Endothelial cell of umbilical vein (primary cell): ENCODE results near the gene RETSAT. TPM values are rescaled to one million over a fixed set of nuclear protein-coding genes. Genes with fewer than 3 reads are reported as not detected.

Source experiments
- BruUV-seq: library from RNA; stranded (reverse); fragments of 400-500 nt; replicated peaks from 2 replicates; lab custom pipeline; 2021; lab: Mats Ljungman, UMichigan
- CTCF ChIA-PET: fragments of 300-600, 350-600 bp; sonication (Branson Sonifier 250); formaldehyde crosslinking; loops from one replicate; lab custom pipeline; 2021; ENCODE audit warnings: antibody characterized with exemption, inconsistent platforms; lab: Charles Lee
- POLR2A ChIA-PET: fragments of 300-600, 350-600 bp; sonication (Branson Sonifier 250); formaldehyde crosslinking; loops from one replicate; lab custom pipeline; 2021; ENCODE audit warnings: antibody characterized with exemption, inconsistent platforms; lab: Charles Lee
- DNase-seq: peaks from one replicate; pipeline ENCODE4 v3.0.0-alpha.2; 2011; ENCODE audit warnings: low read depth, low spot score
- FAIRE-seq: peaks from 2 replicates; lab custom pipeline; 2011; peaks lifted over from hg19 to GRCh38; lab: Jason Lieb, UNC
- H2AFZ ChIP-seq: 2 replicates; pipeline ENCODE4 v1.6.0; 2012; ENCODE audit warnings: low read depth, low read length, control low read depth, inconsistent platforms
- H3K27ac ChIP-seq: 2 replicates; pipeline ENCODE4 v1.5.1; 2011; ENCODE audit warnings: low read depth, mild to moderate bottlenecking, control low read depth, low read length, moderate library complexity; ENCODE audit not compliant: insufficient read depth
- H3K27me3 ChIP-seq, 2 experiments: 2 replicates each; pipeline versions ENCODE4 v1.6.0 to v1.6.1; 2011; ENCODE audit warnings: low read length in 2 of 2, mixed read lengths in 1 of 2; ENCODE audit not compliant: control insufficient read depth in 2 of 2, insufficient read depth in 2 of 2
- H3K36me3 ChIP-seq, 2 experiments: 2 replicates in 1 of 2; 3 replicates in 1 of 2; pipeline ENCODE4 v1.5.1; 2011; ENCODE audit warnings: low read length in 2 of 2, mild to moderate bottlenecking in 1 of 2, moderate library complexity in 1 of 2; ENCODE audit not compliant: control insufficient read depth in 2 of 2, insufficient read depth in 2 of 2; ENCODE audit errors: extremely low read depth in 1 of 2
- H3K4me1 ChIP-seq: 3 replicates; pipeline ENCODE4 v1.5.1; 2011; ENCODE audit warnings: mild to moderate bottlenecking, low read length; ENCODE audit not compliant: control insufficient read depth, insufficient read depth; ENCODE audit errors: extremely low read depth
- H3K4me2 ChIP-seq: 2 replicates; pipeline ENCODE4 v1.6.1; 2011; ENCODE audit warnings: low read length, control low read depth, mixed read lengths; ENCODE audit not compliant: insufficient read depth
- H3K4me3 ChIP-seq, 3 experiments: fragments of 200-600 bp in 1 of 3; sonication (generic), shearing (Covaris generic) in 1 of 3; replicated peaks in 1 of 3; 2 replicates each; pipeline ENCODE4 v1.5.1; 2011 to 2016; ENCODE audit warnings: control low read depth in 3 of 3, low read length in 3 of 3, mild to moderate bottlenecking in 2 of 3, inconsistent platforms in 1 of 3, low read depth in 1 of 3, moderate library complexity in 1 of 3; ENCODE audit not compliant: insufficient read depth in 1 of 3
- H3K79me2 ChIP-seq: 2 replicates; pipeline ENCODE4 v1.6.0; 2012; ENCODE audit warnings: low read length, inconsistent platforms; ENCODE audit not compliant: control insufficient read depth, insufficient read depth
- H3K9ac ChIP-seq: replicated peaks from 2 replicates; pipeline ENCODE3; 2011; ENCODE audit warnings: low read length, control low read depth; ENCODE audit not compliant: insufficient read depth; ENCODE audit errors: extremely low read depth
- H3K9me1 ChIP-seq: replicated peaks from 3 replicates; pipeline ENCODE4 v1.6.0; 2011; ENCODE audit warnings: mild to moderate bottlenecking, low read length; ENCODE audit not compliant: control insufficient read depth, insufficient read depth; ENCODE audit errors: extremely low read depth
- H3K9me3 ChIP-seq: replicated peaks from 2 replicates; pipeline ENCODE4 v1.5.1; 2012; ENCODE audit warnings: low read length, inconsistent platforms; ENCODE audit not compliant: control insufficient read depth, insufficient read depth
- H4K20me1 ChIP-seq: replicated peaks from 2 replicates; pipeline ENCODE3; 2011; ENCODE audit warnings: mild to moderate bottlenecking, low read length; ENCODE audit not compliant: control insufficient read depth, insufficient read depth; ENCODE audit errors: extremely low read depth
- EZH2 ChIP-seq: IDR thresholded peaks from 2 replicates; pipeline ENCODE4 v1.6.1; 2012; ENCODE audit warnings: borderline replicate concordance, low read depth, mild to moderate bottlenecking, moderate library complexity, low read length, inconsistent platforms; ENCODE audit not compliant: severe bottlenecking
- FOS ChIP-seq: IDR thresholded peaks from 2 replicates; pipeline ENCODE4 v1.6.1; 2011; ENCODE audit warnings: mild to moderate bottlenecking, low read length, moderate library complexity, borderline replicate concordance; ENCODE audit not compliant: insufficient read depth
- GATA2 ChIP-seq: IDR thresholded peaks from 2 replicates; pipeline ENCODE4 v1.7.0; 2011; ENCODE audit warnings: low read depth, mild to moderate bottlenecking, moderate library complexity, mixed read lengths, low read length; ENCODE audit not compliant: insufficient read length, insufficient read depth
- JUN ChIP-seq: IDR thresholded peaks from 2 replicates; pipeline ENCODE4 v1.6.1; 2011; ENCODE audit warnings: borderline replicate concordance, low read depth; ENCODE audit not compliant: insufficient read length, insufficient read depth
- MYC ChIP-seq: IDR thresholded peaks from one replicate; pipeline ENCODE4 v1.6.1; 2011; ENCODE audit warnings: mild to moderate bottlenecking, low read depth, low read length
- POLR2A ChIP-seq: IDR thresholded peaks from 2 replicates; pipeline ENCODE4 v1.6.1; 2012; ENCODE audit warnings: low read depth, mild to moderate bottlenecking, control low read depth, low read length
- POLR2AphosphoS5 ChIP-seq: IDR thresholded peaks from 2 replicates; pipeline ENCODE4 v1.6.1; 2012; ENCODE audit warnings: low read depth, mild to moderate bottlenecking, control low read depth, low read length, moderate library complexity; ENCODE audit not compliant: insufficient read depth
- dilution Hi-C: fragments of 300-500 bp; cut with MboI; formaldehyde crosslinking; loops from one replicate; pipeline ENCODE4 v1.15.0; 2019; ENCODE audit warnings: low sequenced_read_pairs; ENCODE audit not compliant: extremely low pct_ligation_motif_present
- intact Hi-C: fragments of 100-400 bp; cut with micrococcal nuclease; formaldehyde crosslinking; loops from one replicate; pipeline ENCODE4 v1.10.0; 2022
- polyA plus RNA-seq, 4 experiments: library from polyadenylated mRNA; depleted of rRNA in 3 of 4; stranded (reverse) in 3 of 4; unstranded in 1 of 4; fragments of >200 nt; gene quantifications; 2 replicates each; pipeline versions ENCODE4 v1.2.1 to v1.2.3, GENCODE V29; 2011 to 2012; ENCODE audit warnings: missing spikeins in 1 of 4
- total RNA-seq: library from RNA; stranded (reverse); gene quantifications from 2 replicates; pipeline ENCODE4 v1.2.3, GENCODE V29; 2021
- TF ChIP-seq, protein P1 (sequence below): IDR thresholded peaks from 2 replicates; pipeline ENCODE4 v1.6.1; 2011; ENCODE audit not compliant: insufficient read depth, insufficient read length
- TF ChIP-seq, protein P2 (sequence below), 2 donors: IDR thresholded peaks; 1 replicate in 1 of 2; 2 replicates in 1 of 2; pipeline ENCODE4 v1.5.1; 2011; ENCODE audit warnings: low read length in 2 of 2, mild to moderate bottlenecking in 2 of 2, moderate library complexity in 2 of 2, control low read depth in 1 of 2, inconsistent platforms in 1 of 2, low read depth in 1 of 2; ENCODE audit not compliant: insufficient read depth in 1 of 2; ENCODE audit errors: extremely low read depth in 1 of 2

Gene RETSAT
- total and polyA plus RNA-seq, 2 donors (not counting 3 experiments of a cell fraction or from before 2014, with no cell fraction given) = 43.8 to 59.1 TPM

DNA sequence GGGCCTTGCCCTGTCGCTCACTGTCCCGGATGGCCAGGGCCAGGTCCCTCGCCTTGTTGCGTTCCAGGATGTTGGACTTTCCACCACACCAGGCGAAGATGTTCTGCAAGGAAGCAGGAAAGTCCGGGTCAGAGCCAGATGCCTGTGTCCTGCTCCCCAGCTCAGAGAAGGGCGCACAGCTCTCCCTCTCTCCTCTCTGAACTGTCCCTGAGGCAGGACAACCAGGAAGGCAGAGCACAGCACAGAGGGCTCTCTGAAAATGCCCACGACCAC is 44.8 kb upstream of the RETSAT start:
- Histone ChIP-seq H3K27me3 (no peaks in the 10 kb centered on the region), H3K79me2 (no peaks in the 10 kb centered on the region), H3K36me3 (peaks cover 2% of the 10 kb centered on the region in 2 experiments), H3K9ac (no peak overlapping the region), H3K4me3 (no peak overlapping the region), H3K4me2 (no peak overlapping the region), H3K4me1 (no peaks in the 10 kb centered on the region), H3K27ac (no peak overlapping the region), H2AFZ (no peak overlapping the region), H3K9me1 (no peaks in the 10 kb centered on the region), H4K20me1 (no peaks in the 10 kb centered on the region), H3K9me3 (no peaks in the 10 kb centered on the region)
- DNase-seq (no peak), FAIRE-seq (no peak)
- no TSS peak for BruUV-seq
- TF ChIP-seq, protein P1, sequence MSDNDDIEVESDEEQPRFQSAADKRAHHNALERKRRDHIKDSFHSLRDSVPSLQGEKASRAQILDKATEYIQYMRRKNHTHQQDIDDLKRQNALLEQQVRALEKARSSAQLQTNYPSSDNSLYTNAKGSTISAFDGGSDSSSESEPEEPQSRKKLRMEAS = no peak
- TF ChIP-seq EZH2 = no peak
- no peak for TF ChIP-seq MYC
- no peak for TF ChIP-seq FOS
- TF ChIP-seq JUN = no peak
- TF ChIP-seq, protein P2, sequence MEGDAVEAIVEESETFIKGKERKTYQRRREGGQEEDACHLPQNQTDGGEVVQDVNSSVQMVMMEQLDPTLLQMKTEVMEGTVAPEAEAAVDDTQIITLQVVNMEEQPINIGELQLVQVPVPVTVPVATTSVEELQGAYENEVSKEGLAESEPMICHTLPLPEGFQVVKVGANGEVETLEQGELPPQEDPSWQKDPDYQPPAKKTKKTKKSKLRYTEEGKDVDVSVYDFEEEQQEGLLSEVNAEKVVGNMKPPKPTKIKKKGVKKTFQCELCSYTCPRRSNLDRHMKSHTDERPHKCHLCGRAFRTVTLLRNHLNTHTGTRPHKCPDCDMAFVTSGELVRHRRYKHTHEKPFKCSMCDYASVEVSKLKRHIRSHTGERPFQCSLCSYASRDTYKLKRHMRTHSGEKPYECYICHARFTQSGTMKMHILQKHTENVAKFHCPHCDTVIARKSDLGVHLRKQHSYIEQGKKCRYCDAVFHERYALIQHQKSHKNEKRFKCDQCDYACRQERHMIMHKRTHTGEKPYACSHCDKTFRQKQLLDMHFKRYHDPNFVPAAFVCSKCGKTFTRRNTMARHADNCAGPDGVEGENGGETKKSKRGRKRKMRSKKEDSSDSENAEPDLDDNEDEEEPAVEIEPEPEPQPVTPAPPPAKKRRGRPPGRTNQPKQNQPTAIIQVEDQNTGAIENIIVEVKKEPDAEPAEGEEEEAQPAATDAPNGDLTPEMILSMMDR (IDR thresholded peaks at IDR 0.05; ENCODE audit: extremely low read depth in 1 of 2, insufficient read depth in 1 of 2, low read depth in 1 of 2, low read length in 2 of 2) = no peak
- no peak for TF ChIP-seq POLR2A
- no peak for TF ChIP-seq POLR2AphosphoS5
- TF ChIP-seq GATA2 = no peak
- ChIA-PET CTCF (interaction anchor here (0.7 to 1.7 kb wide), 2 partner anchors 25 to 153 kb away, joined by 3 to 4 read pairs; no protein-coding TSS in a partner anchor), POLR2A (no interaction called here)
- dilution Hi-C loops (no loop called here), intact Hi-C loops (no loop called here)
